IMR-90 (cell line): ENCODE data around the gene SSH2.

Experiments
- BHLHE40 ChIP-seq: fragments of 150-350 bp; IDR thresholded peaks from 2 replicates; pipeline ENCODE4 v1.6.1; 2016; ENCODE audit warnings: mild to moderate bottlenecking, low read depth, low read length
- CEBPB ChIP-seq: IDR thresholded peaks from 2 replicates; pipeline ENCODE4 v1.6.1; 2012; ENCODE audit warnings: low read depth, low read length, improper control_type of control experiment
- CHD1 ChIP-seq: IDR thresholded peaks from 2 replicates; pipeline ENCODE4 v1.6.1; 2012; ENCODE audit warnings: low read depth, low read length, improper control_type of control experiment
- FOS ChIP-seq: fragments of 150-350 bp; IDR thresholded peaks from 2 replicates; pipeline ENCODE4 v1.6.1; 2016; ENCODE audit warnings: low read depth, low read length
- MAFK ChIP-seq: IDR thresholded peaks from 2 replicates; pipeline ENCODE4 v1.6.1; 2012; ENCODE audit warnings: low read depth, low read length, improper control_type of control experiment
- MXI1 ChIP-seq: IDR thresholded peaks from 2 replicates; pipeline ENCODE4 v1.6.1; 2012; ENCODE audit warnings: low read depth, mild to moderate bottlenecking, low read length, moderate library complexity, borderline replicate concordance
- NFE2L2 ChIP-seq: fragments of 150-350 bp; IDR thresholded peaks from 2 replicates; pipeline ENCODE4 v1.6.1; 2016; ENCODE audit warnings: low read depth, mild to moderate bottlenecking, low read length
- POLR2A ChIP-seq: IDR thresholded peaks from 2 replicates; pipeline ENCODE4 v1.6.1; 2012; ENCODE audit warnings: mild to moderate bottlenecking, low read depth, low read length
- RAD21 ChIP-seq: IDR thresholded peaks from 2 replicates; pipeline ENCODE4 v1.6.1; 2012; ENCODE audit warnings: low read length, improper control_type of control experiment
- RFX5 ChIP-seq: IDR thresholded peaks from 2 replicates; pipeline ENCODE4 v1.8.0; 2012; ENCODE audit warnings: low read depth, mild to moderate bottlenecking, low read length, moderate library complexity
- TF ChIP-seq, protein P1 (sequence below): conservative IDR thresholded peaks from 2 replicates; pipeline ENCODE4 v1.5.1; 2012; ENCODE audit warnings: mild to moderate bottlenecking, low read depth, low read length, improper control_type of control experiment
- TF ChIP-seq, protein P2 (sequence below): fragments of 150-350 bp; IDR thresholded peaks from 2 replicates; pipeline ENCODE4 v1.6.1; 2017; ENCODE audit warnings: mild to moderate bottlenecking, antibody characterized with exemption, low read length, low read depth
- TF ChIP-seq, protein P3 (sequence below): fragments of 150-350 bp; IDR thresholded peaks from 2 replicates; pipeline ENCODE4 v1.6.1; 2016; ENCODE audit warnings: low read depth, mild to moderate bottlenecking, low read length, moderate library complexity, borderline replicate concordance

DNA sequence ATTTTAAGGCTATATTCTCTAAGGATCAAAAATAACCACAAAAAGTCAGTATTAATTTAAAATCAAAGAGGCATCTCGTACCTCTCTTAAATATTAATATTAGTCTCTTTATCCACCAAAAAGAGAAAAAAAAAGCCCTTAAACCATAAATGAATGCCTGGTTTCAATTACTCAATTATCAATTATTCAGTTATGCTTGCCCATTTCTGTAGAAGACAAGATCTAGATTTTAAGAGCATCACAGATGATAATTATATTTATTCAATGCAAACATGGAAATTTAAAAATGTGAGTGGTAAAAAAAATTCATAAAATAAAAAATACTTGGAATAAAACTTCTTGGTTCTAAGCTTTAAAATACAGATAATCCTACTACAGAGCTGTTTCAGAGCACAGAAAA is 181.6 kb downstream of the SSH2 start:
- TF ChIP-seq, protein P1, sequence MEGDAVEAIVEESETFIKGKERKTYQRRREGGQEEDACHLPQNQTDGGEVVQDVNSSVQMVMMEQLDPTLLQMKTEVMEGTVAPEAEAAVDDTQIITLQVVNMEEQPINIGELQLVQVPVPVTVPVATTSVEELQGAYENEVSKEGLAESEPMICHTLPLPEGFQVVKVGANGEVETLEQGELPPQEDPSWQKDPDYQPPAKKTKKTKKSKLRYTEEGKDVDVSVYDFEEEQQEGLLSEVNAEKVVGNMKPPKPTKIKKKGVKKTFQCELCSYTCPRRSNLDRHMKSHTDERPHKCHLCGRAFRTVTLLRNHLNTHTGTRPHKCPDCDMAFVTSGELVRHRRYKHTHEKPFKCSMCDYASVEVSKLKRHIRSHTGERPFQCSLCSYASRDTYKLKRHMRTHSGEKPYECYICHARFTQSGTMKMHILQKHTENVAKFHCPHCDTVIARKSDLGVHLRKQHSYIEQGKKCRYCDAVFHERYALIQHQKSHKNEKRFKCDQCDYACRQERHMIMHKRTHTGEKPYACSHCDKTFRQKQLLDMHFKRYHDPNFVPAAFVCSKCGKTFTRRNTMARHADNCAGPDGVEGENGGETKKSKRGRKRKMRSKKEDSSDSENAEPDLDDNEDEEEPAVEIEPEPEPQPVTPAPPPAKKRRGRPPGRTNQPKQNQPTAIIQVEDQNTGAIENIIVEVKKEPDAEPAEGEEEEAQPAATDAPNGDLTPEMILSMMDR = no peak
- TF ChIP-seq NFE2L2 (no peak), RFX5 (no peak), POLR2A (no peak), CEBPB (no peak), MAFK (no peak), RAD21 (no peak), MXI1 (no peak), FOS (no peak), CHD1 (no peak), BHLHE40 (no peak)
- TF ChIP-seq, protein P2, sequence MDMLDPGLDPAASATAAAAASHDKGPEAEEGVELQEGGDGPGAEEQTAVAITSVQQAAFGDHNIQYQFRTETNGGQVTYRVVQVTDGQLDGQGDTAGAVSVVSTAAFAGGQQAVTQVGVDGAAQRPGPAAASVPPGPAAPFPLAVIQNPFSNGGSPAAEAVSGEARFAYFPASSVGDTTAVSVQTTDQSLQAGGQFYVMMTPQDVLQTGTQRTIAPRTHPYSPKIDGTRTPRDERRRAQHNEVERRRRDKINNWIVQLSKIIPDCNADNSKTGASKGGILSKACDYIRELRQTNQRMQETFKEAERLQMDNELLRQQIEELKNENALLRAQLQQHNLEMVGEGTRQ = no peak
- TF ChIP-seq, protein P3, sequence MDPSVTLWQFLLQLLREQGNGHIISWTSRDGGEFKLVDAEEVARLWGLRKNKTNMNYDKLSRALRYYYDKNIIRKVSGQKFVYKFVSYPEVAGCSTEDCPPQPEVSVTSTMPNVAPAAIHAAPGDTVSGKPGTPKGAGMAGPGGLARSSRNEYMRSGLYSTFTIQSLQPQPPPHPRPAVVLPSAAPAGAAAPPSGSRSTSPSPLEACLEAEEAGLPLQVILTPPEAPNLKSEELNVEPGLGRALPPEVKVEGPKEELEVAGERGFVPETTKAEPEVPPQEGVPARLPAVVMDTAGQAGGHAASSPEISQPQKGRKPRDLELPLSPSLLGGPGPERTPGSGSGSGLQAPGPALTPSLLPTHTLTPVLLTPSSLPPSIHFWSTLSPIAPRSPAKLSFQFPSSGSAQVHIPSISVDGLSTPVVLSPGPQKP = no peak
